Esophagus squamous epithelium (tissue), 4 donors: ENCODE measurements around the gene CRTAC1.

Experiments
- POLR2A ChIP-seq, 4 donors: fragments of 450-650 bp; IDR thresholded peaks; one replicate each; pipeline ENCODE4 v1.6.1; 2017; ENCODE audit warnings: antibody characterized with exemption in 4 of 4, mild to moderate bottlenecking in 4 of 4, moderate library complexity in 3 of 4
- TF ChIP-seq, protein P1 (sequence below), 6 experiments: fragments of 450-650 bp in 4 of 6; fragments of 200-600 bp in 2 of 6; sonication (generic) in 2 of 6; IDR thresholded peaks; one replicate each; pipeline ENCODE4 v1.5.1; 2016 to 2019; ENCODE audit warnings: antibody characterized with exemption in 6 of 6, mild to moderate bottlenecking in 4 of 6, moderate library complexity in 4 of 6

DNA sequence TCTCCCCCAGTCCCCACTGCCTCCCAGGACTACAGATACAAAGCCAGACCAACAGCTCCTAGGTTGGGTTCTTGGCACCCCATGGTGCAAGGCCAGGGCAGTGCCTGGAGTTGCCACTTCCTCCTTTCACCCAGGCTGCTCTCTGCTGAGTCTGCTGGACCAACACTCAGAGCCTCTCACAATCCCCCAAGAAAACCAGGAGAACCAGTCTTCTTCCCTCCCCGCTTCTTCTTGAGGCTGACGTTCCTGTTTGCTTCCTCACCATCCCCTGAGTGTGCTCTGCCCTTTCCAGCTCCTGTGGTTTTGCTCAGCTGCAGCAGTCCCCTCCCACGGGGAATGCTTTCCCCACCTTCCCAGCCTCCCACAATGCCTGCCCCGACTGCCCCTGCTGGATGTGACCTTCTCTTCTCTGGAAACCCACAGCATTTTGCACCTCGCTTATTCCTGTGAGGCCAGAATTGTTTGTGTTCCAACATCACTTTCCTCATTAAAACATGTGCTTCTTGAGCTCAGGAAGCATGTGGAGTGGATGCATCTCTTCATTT lies 90.9 kb downstream of the CRTAC1 start:
- TF ChIP-seq, protein P1, sequence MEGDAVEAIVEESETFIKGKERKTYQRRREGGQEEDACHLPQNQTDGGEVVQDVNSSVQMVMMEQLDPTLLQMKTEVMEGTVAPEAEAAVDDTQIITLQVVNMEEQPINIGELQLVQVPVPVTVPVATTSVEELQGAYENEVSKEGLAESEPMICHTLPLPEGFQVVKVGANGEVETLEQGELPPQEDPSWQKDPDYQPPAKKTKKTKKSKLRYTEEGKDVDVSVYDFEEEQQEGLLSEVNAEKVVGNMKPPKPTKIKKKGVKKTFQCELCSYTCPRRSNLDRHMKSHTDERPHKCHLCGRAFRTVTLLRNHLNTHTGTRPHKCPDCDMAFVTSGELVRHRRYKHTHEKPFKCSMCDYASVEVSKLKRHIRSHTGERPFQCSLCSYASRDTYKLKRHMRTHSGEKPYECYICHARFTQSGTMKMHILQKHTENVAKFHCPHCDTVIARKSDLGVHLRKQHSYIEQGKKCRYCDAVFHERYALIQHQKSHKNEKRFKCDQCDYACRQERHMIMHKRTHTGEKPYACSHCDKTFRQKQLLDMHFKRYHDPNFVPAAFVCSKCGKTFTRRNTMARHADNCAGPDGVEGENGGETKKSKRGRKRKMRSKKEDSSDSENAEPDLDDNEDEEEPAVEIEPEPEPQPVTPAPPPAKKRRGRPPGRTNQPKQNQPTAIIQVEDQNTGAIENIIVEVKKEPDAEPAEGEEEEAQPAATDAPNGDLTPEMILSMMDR (IDR thresholded peaks at IDR 0.05) = no peak
- TF ChIP-seq POLR2A (IDR thresholded peaks at IDR 0.05) = no peak
